Cortex of kidney (tissue), 1 donor: Measurements from ENCODE around the gene HERPUD2.
"Not testable (repeated sequence)": the region's sequence is repeated elsewhere in the genome, so short reads cannot be mapped to it uniquely, and the experiment has no call there.

Source experiments
- DNase-seq: peaks from one replicate; lab custom pipeline; 2025; lab: John Stamatoyannopoulos, UW

HERPUD2 gene

DNA sequence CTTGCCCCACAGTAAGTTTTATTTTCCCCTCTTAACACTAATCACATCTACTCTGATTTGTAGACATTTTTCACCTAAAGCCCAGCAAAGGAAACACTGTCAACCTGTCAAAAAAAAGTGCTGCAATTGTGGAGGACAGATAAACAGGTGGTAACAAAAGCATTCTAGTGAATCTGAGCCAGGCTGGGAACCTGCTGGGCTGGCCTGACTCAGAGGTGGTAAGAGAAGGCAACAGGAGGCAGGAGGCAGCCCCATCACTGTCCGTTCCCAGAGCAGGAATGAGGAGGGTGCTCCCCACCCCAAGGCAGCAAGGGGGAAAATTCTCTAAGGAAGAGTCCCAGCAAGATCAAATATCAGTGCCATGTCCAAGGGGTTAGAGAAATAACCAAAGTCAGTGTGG is 19.5 kb upstream of the HERPUD2 start:
- DNase-seq = no peak

DNA sequence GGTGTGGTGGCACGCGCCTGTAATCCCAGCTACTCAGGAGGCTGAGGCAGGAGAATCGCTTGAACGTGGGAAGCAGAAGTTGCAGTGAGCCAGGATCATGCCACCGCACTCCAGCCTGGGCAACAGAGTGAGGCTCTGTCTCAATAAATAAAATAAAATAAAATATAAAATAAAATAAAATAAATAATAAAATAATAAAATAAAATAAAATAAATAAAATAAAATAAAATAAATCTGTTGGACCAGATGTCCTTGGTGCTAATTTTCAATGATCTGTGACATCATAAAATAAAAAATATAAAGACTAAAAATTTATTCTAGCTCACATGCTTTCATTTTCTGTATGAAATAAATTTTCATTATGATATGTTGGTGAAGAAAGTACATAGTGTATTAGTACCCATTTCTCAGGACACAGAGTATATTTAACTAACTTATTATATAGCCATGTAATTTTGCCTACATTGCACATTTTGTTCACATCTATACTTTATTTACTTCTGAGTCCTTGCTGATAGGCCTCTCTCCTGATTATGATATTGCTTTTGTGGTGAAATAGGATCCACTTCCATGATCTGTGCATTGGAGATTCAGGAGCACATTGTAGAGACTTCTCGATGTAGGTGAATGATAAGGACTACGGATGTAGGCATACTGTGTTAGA is 17.8 kb upstream of the HERPUD2 start:
- DNase-seq = no peak

DNA sequence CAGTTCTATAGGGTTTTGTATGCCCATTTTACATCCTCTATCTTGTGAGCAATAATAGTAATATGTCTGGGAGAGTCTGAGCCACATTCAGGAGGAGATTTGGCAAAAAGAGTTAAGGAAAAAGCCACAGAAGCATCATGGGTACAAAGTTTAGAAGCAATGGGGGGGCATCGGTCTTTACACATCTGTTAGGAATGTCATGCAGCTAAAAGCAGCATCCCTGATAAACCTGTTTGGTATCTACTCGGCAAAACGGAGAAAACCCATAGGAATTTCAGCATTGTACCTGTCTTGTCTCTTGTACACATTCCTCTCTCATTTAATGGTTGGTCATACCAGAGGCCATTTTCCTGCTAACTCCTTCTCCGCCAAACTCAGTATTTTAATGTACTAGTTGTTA is 12.5 kb upstream of the HERPUD2 start:
- DNase-seq = no peak

GRCh38 chr7:35705932-35706461 is 11.1 kb upstream of the HERPUD2 start:
- no peak for DNase-seq

GRCh38 chr7:35704261-35704660 is 9.3 kb upstream of the HERPUD2 start:
- DNase-seq = no peak

- no peak for DNase-seq
Observed at GRCh38 chr7:35702541-35702940, 7.6 kb upstream of the HERPUD2 start.

DNA sequence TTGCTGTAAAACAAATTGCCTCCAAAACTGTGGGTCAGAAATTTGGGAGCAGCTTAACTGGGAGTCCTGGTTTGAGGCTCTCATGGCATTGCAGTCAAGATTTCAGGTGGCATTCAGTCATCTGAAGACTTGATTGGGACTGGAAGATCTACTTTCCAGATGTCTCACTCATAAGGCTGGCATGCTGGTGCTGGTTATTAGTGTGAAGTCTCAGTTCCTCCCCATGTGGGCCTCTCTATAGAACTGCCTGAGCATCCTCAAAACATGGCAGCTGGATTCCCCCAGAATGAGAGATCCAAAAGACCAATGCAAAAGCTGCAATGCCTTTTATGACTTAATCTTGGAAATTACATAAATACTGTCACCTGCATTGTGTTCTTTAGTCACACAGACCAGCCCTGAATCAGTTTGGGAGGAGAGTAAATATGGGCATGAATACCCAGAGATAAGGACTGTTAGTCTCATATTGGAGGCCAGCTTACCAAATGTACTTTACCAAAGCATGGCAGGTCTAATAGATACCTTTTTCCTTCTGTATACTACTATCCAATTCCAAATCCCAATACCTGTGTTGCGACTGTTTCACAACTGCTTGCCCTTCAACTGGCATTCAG is 6.5 kb upstream of the HERPUD2 start:
- no peak for DNase-seq

DNA sequence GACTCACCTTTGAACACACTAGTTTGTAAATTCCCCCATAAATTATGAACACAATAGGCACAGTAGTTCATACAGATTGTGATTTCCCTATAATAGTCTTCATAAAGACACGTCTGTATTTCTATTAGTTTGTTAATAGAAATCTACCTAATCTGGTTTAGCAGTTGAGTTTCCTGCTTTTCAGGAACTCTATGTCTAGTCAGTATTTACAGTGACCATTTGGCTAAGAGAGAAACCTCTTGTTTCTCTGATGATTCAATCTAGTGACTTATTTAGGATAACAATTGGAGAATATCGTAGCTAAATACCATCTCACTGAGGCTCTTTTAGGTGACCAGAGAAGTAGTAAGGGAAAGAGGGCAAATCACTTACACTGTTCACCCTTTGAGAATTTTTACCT is 5.9 kb upstream of the HERPUD2 start:
- no peak for DNase-seq

DNA sequence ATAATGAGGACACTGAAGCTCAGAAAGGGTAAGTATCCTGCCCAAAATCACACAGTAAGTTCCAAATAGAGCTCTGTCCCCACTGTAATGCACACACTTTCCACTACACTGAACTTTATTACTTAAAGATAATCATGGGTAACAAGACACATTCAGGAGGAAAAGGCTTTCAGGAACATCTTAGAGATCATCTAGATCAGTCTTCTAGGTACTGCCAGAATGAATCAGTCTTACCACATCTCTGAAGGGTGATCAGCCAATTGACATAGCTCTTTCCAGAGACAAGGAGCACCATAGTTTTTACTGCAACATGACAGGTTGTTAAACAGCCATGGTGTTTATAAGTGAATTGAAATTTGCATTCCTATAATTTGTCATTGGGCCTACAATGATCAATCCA is 5.4 kb upstream of the HERPUD2 start:
- no peak for DNase-seq

- DNase-seq = no peak
Observed at GRCh38 chr7:35699796-35700305, 4.9 kb upstream of the HERPUD2 start.

DNA sequence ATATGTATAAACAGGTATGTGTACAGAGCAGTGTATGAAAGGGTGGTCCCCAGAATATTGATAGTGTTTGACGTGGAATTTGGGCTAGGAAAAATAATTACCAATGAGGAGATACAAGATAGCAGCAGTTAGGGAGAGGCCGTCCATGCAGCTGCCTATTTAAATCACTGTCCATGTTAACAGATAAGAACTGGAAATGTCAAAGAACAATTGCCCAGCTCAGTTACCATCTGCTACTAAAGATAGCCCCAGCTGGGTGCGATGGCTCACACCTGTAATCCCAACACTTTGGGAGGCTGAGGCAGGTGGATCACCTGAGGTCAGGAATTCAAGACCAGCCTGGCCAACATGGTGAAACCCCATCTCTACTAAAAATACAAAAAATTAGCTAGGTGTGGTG is 3.4 kb upstream of the HERPUD2 start:
- not testable (repeated sequence) for DNase-seq

DNA sequence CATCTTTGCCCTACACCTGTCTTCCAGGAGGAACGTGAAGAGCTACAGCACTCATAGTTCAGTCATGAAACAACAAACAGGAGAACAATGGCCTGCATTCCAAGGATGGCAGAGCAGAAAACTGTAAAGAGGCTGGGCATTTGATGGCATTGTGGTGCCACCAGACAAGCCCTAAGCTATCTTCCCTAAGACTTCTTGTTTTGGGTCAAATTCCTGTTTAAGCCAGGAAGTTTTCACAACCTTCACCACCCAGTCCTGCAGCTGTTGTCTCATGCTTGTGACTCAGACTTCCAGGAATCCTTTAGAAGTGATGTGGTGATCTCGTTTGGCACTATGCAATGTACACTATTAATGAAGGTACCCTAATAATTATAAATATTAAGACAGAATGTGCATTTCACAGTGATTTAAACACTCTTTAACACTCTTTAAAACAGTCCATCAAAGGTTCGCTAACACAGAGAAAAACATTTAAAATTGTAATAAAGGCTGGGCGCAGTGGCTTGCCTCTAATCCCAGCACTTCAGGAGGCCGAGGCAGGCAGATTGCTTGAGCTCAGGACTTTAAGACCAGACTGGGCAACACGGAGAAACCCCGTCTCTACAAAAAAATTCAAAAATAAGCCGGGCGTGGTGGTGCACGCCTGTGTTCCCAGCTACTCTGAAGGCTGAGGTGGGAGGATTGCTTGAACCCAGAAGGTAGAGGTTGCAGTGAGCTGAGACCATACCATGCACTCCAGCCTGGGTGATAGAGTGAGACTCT is 2.7 kb upstream of the HERPUD2 start:
- DNase-seq = no peak

- DNase-seq = no peak
Observed at GRCh38 chr7:35695987-35696386, 1.1 kb upstream of the HERPUD2 start.

DNA sequence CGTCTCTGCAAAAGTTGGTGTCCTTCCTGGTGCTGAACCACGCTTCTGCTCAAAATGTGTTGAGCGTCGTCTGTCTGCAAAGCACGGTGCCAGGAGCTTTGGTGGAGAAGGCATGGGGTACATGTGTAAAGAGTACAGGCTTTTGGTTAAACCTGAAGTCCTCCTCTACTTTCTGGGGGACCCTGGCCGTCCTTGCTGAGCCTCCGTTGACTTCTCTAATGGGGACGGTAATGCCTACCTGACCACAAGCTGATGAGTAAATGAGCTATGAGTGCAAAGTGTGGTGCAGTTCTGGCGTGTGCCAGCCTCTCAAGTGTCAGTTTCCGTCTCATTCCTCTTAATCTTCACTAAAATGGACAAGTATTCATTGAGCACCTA is 527 bp upstream of the HERPUD2 start:
- DNase-seq = no peak

GRCh38 chr7:35694161-35694783 is 663 bp downstream of the HERPUD2 start:
- no peak for DNase-seq

- DNase-seq = no peak
Observed at GRCh38 chr7:35691827-35692307, 3.1 kb downstream of the HERPUD2 start.

- DNase-seq = no peak
Observed at GRCh38 chr7:35691366-35691765, 3.6 kb downstream of the HERPUD2 start.

GRCh38 chr7:35690614-35691013 is 4.3 kb downstream of the HERPUD2 start:
- not testable (repeated sequence) for DNase-seq

DNA sequence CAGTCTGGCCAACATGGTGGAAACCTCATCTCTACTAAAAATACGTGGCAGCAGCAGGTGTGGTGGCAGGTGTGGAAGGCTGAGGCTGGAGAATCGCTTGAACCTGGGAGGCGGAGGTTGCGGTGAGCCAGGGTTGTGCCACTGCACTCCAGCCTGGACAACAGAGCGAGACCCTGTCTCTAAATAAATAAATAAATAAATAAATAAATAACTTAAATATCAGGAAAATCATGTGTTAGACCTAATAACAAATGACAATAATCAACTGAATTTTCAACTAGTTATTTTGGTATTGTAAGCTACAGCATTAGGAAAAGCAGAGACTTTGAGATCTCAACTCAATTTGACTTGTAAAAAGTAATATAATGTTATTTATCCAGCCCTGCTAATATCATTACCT is 9.2 kb downstream of the HERPUD2 start:
- DNase-seq = no peak

DNA sequence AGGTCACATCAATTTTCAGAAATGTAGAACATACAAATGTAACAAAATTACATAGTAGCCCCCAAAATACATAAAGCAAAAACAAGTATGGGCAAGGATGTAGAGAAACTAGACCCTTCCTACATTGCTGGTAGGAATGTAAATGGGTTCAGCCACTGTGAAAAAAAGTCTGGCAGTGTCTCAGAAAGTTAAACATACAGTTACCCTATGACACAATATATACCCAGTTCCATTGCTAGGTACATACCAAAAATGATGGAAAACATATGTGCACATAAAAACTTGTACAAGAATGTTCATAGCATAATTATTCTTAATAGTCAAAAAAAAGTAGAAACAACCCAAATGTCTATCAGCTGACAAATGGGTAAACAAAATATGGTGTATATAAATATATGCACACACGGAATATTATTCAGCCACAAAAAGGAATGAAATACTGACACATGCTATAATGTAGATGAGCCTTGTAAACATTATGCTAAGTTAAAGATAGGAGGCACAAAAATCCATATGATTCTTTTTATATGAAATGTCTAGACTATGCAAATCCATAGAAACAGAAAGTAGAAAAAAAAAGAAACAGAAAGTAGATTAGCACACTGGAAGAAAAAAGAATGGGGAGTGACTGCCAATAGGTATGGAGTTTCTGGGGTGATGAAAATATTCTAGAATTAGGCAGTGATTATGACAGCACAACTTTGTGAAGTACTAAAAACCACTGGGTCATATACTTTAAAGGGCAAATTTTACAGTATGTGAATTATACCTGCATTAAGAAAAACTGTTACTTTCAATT is 13.5 kb downstream of the HERPUD2 start:
- DNase-seq = no peak

DNA sequence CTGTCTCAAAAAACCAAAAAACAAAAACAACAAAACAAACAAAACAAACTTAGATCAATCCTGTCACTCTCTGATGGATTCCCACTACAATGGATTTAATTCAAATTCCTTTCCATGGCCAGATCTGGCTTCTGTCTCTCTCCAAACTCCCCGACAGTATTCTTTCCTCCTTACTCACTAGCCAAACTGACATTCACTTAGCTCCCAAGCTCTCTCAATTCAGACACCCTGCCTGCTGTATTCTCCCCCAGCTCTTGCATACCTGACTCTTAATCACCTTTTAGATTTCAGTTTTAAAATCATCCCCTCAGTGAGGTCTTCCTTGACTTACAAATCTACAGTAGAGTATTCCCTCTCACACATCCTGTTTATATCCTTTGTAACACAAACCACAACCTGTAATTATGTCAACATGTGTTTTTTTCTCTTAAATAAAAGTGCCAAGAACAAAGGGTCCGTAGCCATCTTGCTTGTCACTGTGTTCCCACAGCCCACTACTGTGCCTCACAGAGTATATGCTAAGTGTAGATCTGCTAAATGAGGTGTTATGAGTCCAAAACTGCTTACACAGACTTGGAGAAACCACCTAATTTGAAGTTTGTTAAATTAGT is 14.4 kb downstream of the HERPUD2 start:
- no peak for DNase-seq
